GM12878 (cell line): Measurements from ENCODE around the gene RIMS1. TPM values are rescaled to one million over a fixed set of nuclear protein-coding genes. Genes with fewer than 3 reads are reported as not detected.

Source experiments
- ATAC-seq: fragments of 200-7000 bp; cut with Tn5 transposase; 3 replicates; pipeline ENCODE4 v1.9.1; 2020; ENCODE audit warnings: mild to moderate bottlenecking, moderate library complexity
- BruUV-seq: library from RNA; stranded (reverse); fragments of 400-500 nt; replicated peaks from 2 replicates; lab custom pipeline; 2021; lab: Mats Ljungman, UMichigan
- CTCF ChIA-PET: fragments of 300-600 bp; sonication (Branson Sonifier 250); formaldehyde crosslinking; extraction: SDS; loops from one replicate; lab custom pipeline; 2021; ENCODE audit warnings: inconsistent platforms; lab: Yijun Ruan, JAX
- POLR2A ChIA-PET: fragments of 350-600 bp; formaldehyde crosslinking; extraction: SDS; loops from one replicate; lab custom pipeline; 2021; ENCODE audit warnings: inconsistent platforms; lab: Charles Lee
- RAD21 ChIA-PET: fragments of 300-600 bp; sonication (Branson Sonifier 250); formaldehyde crosslinking; loops from one replicate; lab custom pipeline; 2023; ENCODE audit warnings: antibody characterized with exemption; ENCODE audit not compliant: unreplicated experiment; lab: Charles Lee
- SMC1A ChIA-PET: fragments of 300-600 bp; sonication (Branson Sonifier 250); formaldehyde crosslinking; loops from one replicate; lab custom pipeline; 2023; ENCODE audit not compliant: unreplicated experiment, uncharacterized antibody; lab: Charles Lee
- DNase-seq: peaks from one replicate; pipeline ENCODE4 v3.0.0-alpha.2; 2011; ENCODE audit warnings: low read depth, low spot score
- FAIRE-seq: peaks from 3 replicates; lab custom pipeline; 2011; peaks lifted over from hg19 to GRCh38; lab: Jason Lieb, UNC
- H2AFZ ChIP-seq: 2 replicates; pipeline ENCODE4 v1.6.0; 2011; ENCODE audit warnings: low read depth, low read length, control low read depth; ENCODE audit not compliant: control insufficient read depth
- H3K27ac ChIP-seq: 2 replicates; pipeline ENCODE4 v1.5.1; 2011; ENCODE audit warnings: control low read depth; ENCODE audit not compliant: control insufficient read depth, insufficient read depth
- H3K27me3 ChIP-seq, 2 experiments: replicated peaks in 1 of 2; 2 replicates each; pipeline versions ENCODE4 v1.6.0 to v1.6.1; 2011; ENCODE audit warnings: low read length in 1 of 2; ENCODE audit not compliant: control insufficient read depth in 2 of 2, insufficient read depth in 2 of 2
- H3K36me3 ChIP-seq, 2 experiments: 2 replicates each; pipeline ENCODE4 v1.5.1; 2011; ENCODE audit warnings: low read length in 1 of 2; ENCODE audit not compliant: control insufficient read depth in 2 of 2, insufficient read depth in 2 of 2
- H3K4me1 ChIP-seq: 2 replicates; pipeline ENCODE4 v1.6.1; 2011; ENCODE audit warnings: mild to moderate bottlenecking, low read length, moderate library complexity, mixed read lengths; ENCODE audit not compliant: control insufficient read depth, insufficient read depth
- H3K4me2 ChIP-seq: 2 replicates; pipeline ENCODE4 v1.6.0; 2011; ENCODE audit warnings: control low read depth; ENCODE audit not compliant: control insufficient read depth, insufficient read depth
- H3K4me3 ChIP-seq: fragments of 200-600 bp; sonication (generic); 2 replicates; pipeline ENCODE4 v1.5.1; 2016
- H3K79me2 ChIP-seq: 2 replicates; pipeline ENCODE4 v1.6.0; 2011; ENCODE audit warnings: low read length; ENCODE audit not compliant: control insufficient read depth, insufficient read depth
- H3K9ac ChIP-seq: 2 replicates; pipeline ENCODE4 v1.8.0; 2011; ENCODE audit warnings: low read length, control low read depth, mixed read lengths; ENCODE audit not compliant: control insufficient read depth, insufficient read depth
- H3K9me3 ChIP-seq: replicated peaks from 3 replicates; pipeline ENCODE4 v1.5.1; 2011; ENCODE audit warnings: mild to moderate bottlenecking, low read length; ENCODE audit not compliant: control insufficient read depth, insufficient read depth
- H4K20me1 ChIP-seq: 2 replicates; pipeline ENCODE4 v1.6.0; 2011; ENCODE audit not compliant: control insufficient read depth, insufficient read depth
- BACH1 ChIP-seq: fragments of 450-650 bp; IDR thresholded peaks from 2 replicates; pipeline ENCODE4 v1.6.1; 2017; ENCODE audit warnings: mild to moderate bottlenecking, borderline replicate concordance
- BMI1 ChIP-seq: fragments of 450-650 bp; IDR thresholded peaks from 2 replicates; pipeline ENCODE4 v1.6.1; 2016; ENCODE audit warnings: mild to moderate bottlenecking, moderate library complexity, borderline replicate concordance
- BRCA1 ChIP-seq: IDR thresholded peaks from 2 replicates; pipeline ENCODE4 v1.6.1; 2011; ENCODE audit warnings: low read depth, low read length, improper control_type of control experiment
- CEBPB ChIP-seq, 2 experiments: fragments of 150-350 bp in 1 of 2; IDR thresholded peaks; 2 replicates each; pipeline ENCODE4 v1.6.1; 2012 to 2014; ENCODE audit warnings: low read depth in 2 of 2, low read length in 2 of 2, borderline replicate concordance in 1 of 2, inconsistent platforms in 1 of 2
- FOS ChIP-seq: IDR thresholded peaks from 3 replicates; pipeline ENCODE4 v1.6.1; 2011; ENCODE audit warnings: borderline replicate concordance; ENCODE audit not compliant: insufficient read length; ENCODE audit errors: extremely low read depth
- FOXM1 ChIP-seq: IDR thresholded peaks from 2 replicates; pipeline ENCODE4 v1.6.1; 2012; ENCODE audit warnings: low read depth, mild to moderate bottlenecking, inconsistent platforms, low read length, moderate library complexity
- HDAC2 ChIP-seq: fragments of 200-600 bp; sonication (generic); IDR thresholded peaks from 2 replicates; pipeline ENCODE4 v1.6.1; 2017
- HDAC6 ChIP-seq: fragments of 200-600 bp; sonication (generic); IDR thresholded peaks from one replicate; pipeline ENCODE4 v1.8.0; 2017; ENCODE audit warnings: antibody characterized with exemption; ENCODE audit not compliant: unreplicated experiment
- KAT2A ChIP-seq: conservative IDR thresholded peaks from 2 replicates; pipeline ENCODE4 v1.6.1; 2011; ENCODE audit warnings: low read depth, low read length; ENCODE audit not compliant: control insufficient read depth
- KDM1A ChIP-seq: fragments of 200-600 bp; sonication (generic); IDR thresholded peaks from 2 replicates; pipeline ENCODE4 v1.6.1; 2016; ENCODE audit warnings: borderline replicate concordance
- MXI1 ChIP-seq: fragments of 150-350 bp; IDR thresholded peaks from 2 replicates; pipeline ENCODE4 v1.6.1; 2011; ENCODE audit warnings: low read depth, mild to moderate bottlenecking, inconsistent platforms, low read length, improper control_type of control experiment
- NFIC ChIP-seq: IDR thresholded peaks from 2 replicates; pipeline ENCODE4 v1.6.1; 2012; ENCODE audit warnings: low read depth, mild to moderate bottlenecking, inconsistent platforms, low read length, moderate library complexity
- NR2C2 ChIP-seq: IDR thresholded peaks from 2 replicates; pipeline ENCODE4 v1.6.1; 2011; ENCODE audit warnings: borderline replicate concordance, low read depth; ENCODE audit not compliant: control insufficient read depth, insufficient read length
- POU2F2 ChIP-seq: IDR thresholded peaks from 3 replicates; pipeline ENCODE4 v1.6.1; 2011; ENCODE audit warnings: low read depth, mild to moderate bottlenecking, low read length, borderline replicate concordance
- RB1 ChIP-seq: fragments of 450-650 bp; formaldehyde crosslinking; IDR thresholded peaks from 2 replicates; pipeline ENCODE4 v1.6.1; 2017; ENCODE audit warnings: mild to moderate bottlenecking, borderline replicate concordance
- RFX5 ChIP-seq: IDR thresholded peaks from 2 replicates; pipeline ENCODE4 v1.6.1; 2011; ENCODE audit warnings: low read depth, low read length, improper control_type of control experiment
- SIX5 ChIP-seq: IDR thresholded peaks from 2 replicates; pipeline ENCODE4 v1.6.1; 2011; ENCODE audit warnings: mild to moderate bottlenecking, low read depth, low read length, moderate library complexity; ENCODE audit not compliant: severe bottlenecking
- SMAD1 ChIP-seq: fragments of 450-650 bp; IDR thresholded peaks from 2 replicates; pipeline ENCODE4 v1.6.1; 2018; ENCODE audit warnings: mild to moderate bottlenecking, low read depth; ENCODE audit not compliant: partially characterized antibody
- SMC3 ChIP-seq: IDR thresholded peaks from 2 replicates; pipeline ENCODE4 v1.6.1; 2011; ENCODE audit warnings: low read length, improper control_type of control experiment, borderline replicate concordance
- SPI1 ChIP-seq: IDR thresholded peaks from 2 replicates; pipeline ENCODE4 v1.6.1; 2011; ENCODE audit warnings: low read depth, mild to moderate bottlenecking, low read length, moderate library complexity, borderline replicate concordance; ENCODE audit not compliant: insufficient read depth
- WGBS: methylation state at CpG from one replicate; pipeline ENCODE4 v1.1.6; 2016; ENCODE audit warnings: low lambda C conversion rate; ENCODE audit not compliant: insufficient replicate concordance, insufficient coverage; ENCODE audit errors: missing lambda C conversion rate; 5-methylcytosine and 5-hydroxymethylcytosine counted together
- in situ Hi-C: fragments of 300-500 bp; cut with MboI; formaldehyde crosslinking; loops from 9 replicates; pipeline ENCODE4 v1.14.3; 2018; ENCODE audit warnings: mixed read lengths
- intact Hi-C: fragments of 100-400 bp; cut with micrococcal nuclease; formaldehyde crosslinking; loops from one replicate; pipeline ENCODE4 v1.14.2; 2022; ENCODE audit not compliant: unreplicated experiment
- polyA plus RNA-seq, 11 experiments: library from polyadenylated mRNA; depleted of rRNA in 4 of 11; unstranded in 6 of 11; stranded (reverse) in 5 of 11; fragments of >200 nt; fragmentation: Nextera tagmentation in 4 of 11; fragmentation: Illumina TruSeq in 1 of 11; extraction: Ambion mirVana in 4 of 11; extraction: Trizol in 1 of 11; gene quantifications; 1 replicate in 1 of 11; 2 replicates in 10 of 11; pipeline versions ENCODE4 v1.2.1 to v1.2.3, GENCODE V29; 2011 to 2016; ENCODE audit warnings: inconsistent platforms in 2 of 11, missing spikeins in 2 of 11, low read depth in 1 of 11
- total RNA-seq, 4 experiments: library from RNA; depleted of rRNA in 3 of 4; stranded (reverse); fragments of >200 nt in 3 of 4; fragmentation: Illumina TruSeq in 1 of 4; extraction: Trizol in 1 of 4; gene quantifications; 2 replicates each; pipeline versions ENCODE4 v1.2.1 to v1.2.3, GENCODE V29; 2013 to 2021
- TF ChIP-seq, protein P1 (sequence below): IDR thresholded peaks from 2 replicates; pipeline ENCODE4 v1.6.1; 2012; ENCODE audit warnings: low read length, inconsistent platforms
- TF ChIP-seq, protein P2 (sequence below): fragments of 450-650 bp; IDR thresholded peaks from 2 replicates; pipeline ENCODE4 v1.6.1; 2017; ENCODE audit warnings: mild to moderate bottlenecking

The RIMS1 gene
- total and polyA plus RNA-seq, 10 of the 15 experiments (the other 5 are each of a cell fraction or from before 2014, with no cell fraction given) = 0.05 to 0.76 (median 0.23) TPM

DNA sequence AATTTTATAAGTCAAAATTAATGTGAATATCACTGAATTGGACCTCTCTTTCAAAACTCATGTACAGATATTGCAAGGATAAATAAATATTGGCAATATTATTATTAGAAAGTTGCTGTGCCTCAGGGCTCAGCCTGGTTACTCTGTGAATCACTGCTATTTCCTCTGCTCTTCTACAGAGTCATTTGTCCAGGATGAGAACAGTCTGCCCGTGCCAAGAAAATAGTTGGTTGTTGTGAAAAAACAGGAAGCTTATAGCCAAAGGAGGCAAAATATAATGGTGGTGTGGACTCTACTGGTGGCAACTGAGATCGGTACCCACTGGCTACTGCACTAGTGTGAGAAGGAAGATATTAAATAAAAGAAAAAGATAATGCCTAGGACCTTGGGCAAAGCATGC lies 93.6 kb downstream of the RIMS1 start (continued):
- no peak for TF ChIP-seq NR2C2
- TF ChIP-seq RFX5 = no peak
- no peak for TF ChIP-seq HDAC2
- TF ChIP-seq BMI1 = no peak
- TF ChIP-seq SMC3 = no peak
- no peak for TF ChIP-seq BRCA1
- no peak for TF ChIP-seq SMAD1
- TF ChIP-seq, all 136 proteins: peak for 0

DNA sequence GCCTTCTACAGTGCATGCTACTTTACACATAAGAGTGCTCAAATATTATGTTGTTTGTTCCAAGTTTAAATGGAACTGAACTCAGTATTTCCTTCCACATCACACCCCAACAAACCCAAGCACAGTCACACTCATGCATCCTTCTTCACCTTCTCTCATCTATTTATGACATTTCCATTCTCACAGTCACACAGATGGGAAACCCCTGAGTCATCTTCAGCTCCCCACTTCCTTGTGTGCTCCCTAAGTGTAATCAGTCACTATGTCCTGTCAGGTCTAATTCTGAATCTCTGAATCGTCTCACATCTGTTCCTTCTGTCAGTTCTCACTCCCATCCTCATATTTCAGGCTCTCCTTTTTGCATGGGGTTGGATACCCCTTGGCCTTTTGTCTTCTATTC lies 96.0 kb downstream of the RIMS1 start:
- Histone ChIP-seq H3K4me3 (no peak overlapping the region), H3K9ac (no peak overlapping the region), H3K27me3 (no peaks in the 10 kb centered on the region), H3K27ac (peak overlapping the region; percentile 13; the same call in 1 of the 2 replicates), H3K36me3 (no peaks in the 10 kb centered on the region), H3K79me2 (no peaks in the 10 kb centered on the region), H3K9me3 (no peaks in the 10 kb centered on the region), H4K20me1 (no peaks in the 10 kb centered on the region), H2AFZ (no peak overlapping the region), H3K4me1 (no peaks in the 10 kb centered on the region), H3K4me2 (no peak overlapping the region)
- intact Hi-C loops = loop anchor here (5.0 kb wide), 1 partner anchor 75 kb away; no protein-coding TSS in a partner anchor
- in situ Hi-C loops = no loop called here
- ChIA-PET CTCF (no interaction called here), RAD21 (interaction anchor here (1.0 kb wide), 1 partner anchor 58 kb away, joined by 3 read pairs; no protein-coding TSS in a partner anchor), SMC1A (interaction anchor here (1.2 kb wide), 1 partner anchor 12 kb away, joined by 3 read pairs; no protein-coding TSS in a partner anchor), POLR2A (no interaction called here)
- peak; percentile 87 for ATAC-seq
- BruUV-seq = no TSS peak
- 0% methylated on average over 1 of the region's 1 CpG for WGBS
- peak; percentile 32 for DNase-seq
- FAIRE-seq = no peak
- TF ChIP-seq, protein P1, sequence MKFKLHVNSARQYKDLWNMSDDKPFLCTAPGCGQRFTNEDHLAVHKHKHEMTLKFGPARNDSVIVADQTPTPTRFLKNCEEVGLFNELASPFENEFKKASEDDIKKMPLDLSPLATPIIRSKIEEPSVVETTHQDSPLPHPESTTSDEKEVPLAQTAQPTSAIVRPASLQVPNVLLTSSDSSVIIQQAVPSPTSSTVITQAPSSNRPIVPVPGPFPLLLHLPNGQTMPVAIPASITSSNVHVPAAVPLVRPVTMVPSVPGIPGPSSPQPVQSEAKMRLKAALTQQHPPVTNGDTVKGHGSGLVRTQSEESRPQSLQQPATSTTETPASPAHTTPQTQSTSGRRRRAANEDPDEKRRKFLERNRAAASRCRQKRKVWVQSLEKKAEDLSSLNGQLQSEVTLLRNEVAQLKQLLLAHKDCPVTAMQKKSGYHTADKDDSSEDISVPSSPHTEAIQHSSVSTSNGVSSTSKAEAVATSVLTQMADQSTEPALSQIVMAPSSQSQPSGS = peak; percentile 38; the same call in 1 of the 2 replicates
- TF ChIP-seq RB1 (no peak), KDM1A (no peak), KAT2A (no peak), SIX5 (no peak), MXI1 (no peak), HDAC6 (no peak), NFIC (peak; percentile 76; the same call in 1 of the 2 replicates), SPI1 (peak; percentile 51; the same call in 1 of the 2 replicates), RFX5 (peak; percentile 56; the same call in 1 of the 2 replicates), FOS (no peak), BACH1 (peak; percentile 39; the same call in 1 of the 2 replicates), CEBPB (IDR thresholded peaks at IDR 0.05; ENCODE audit: borderline replicate concordance in 1 of 2, low read depth in 2 of 2, low read length in 2 of 2) (no peak), FOXM1 (peak; percentile 85; the same call in 1 of the 2 replicates), POU2F2 (0 out of 3 replicates have a peak, but pooled peaks have one; percentile 17)
- TF ChIP-seq, protein P2, sequence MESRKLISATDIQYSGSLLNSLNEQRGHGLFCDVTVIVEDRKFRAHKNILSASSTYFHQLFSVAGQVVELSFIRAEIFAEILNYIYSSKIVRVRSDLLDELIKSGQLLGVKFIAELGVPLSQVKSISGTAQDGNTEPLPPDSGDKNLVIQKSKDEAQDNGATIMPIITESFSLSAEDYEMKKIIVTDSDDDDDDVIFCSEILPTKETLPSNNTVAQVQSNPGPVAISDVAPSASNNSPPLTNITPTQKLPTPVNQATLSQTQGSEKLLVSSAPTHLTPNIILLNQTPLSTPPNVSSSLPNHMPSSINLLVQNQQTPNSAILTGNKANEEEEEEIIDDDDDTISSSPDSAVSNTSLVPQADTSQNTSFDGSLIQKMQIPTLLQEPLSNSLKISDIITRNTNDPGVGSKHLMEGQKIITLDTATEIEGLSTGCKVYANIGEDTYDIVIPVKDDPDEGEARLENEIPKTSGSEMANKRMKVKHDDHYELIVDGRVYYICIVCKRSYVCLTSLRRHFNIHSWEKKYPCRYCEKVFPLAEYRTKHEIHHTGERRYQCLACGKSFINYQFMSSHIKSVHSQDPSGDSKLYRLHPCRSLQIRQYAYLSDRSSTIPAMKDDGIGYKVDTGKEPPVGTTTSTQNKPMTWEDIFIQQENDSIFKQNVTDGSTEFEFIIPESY = no peak
